Aorta (tissue), 5 donors: ENCODE measurements around the gene PARP8. TPM values are rescaled to one million over a fixed set of nuclear protein-coding genes. Genes with fewer than 3 reads are reported as not detected.
A peak's percentile ranks its signal among the peaks of the same experiment; 100 is the strongest.
"Not testable (repeated sequence)": the region's sequence is repeated elsewhere in the genome, so short reads cannot be mapped to it uniquely, and the experiment has no call there.

Source experiments
- ATAC-seq: fragments of 200-7000 bp; cut with Tn5 transposase; one replicate; pipeline ENCODE4 v1.9.1; 2022; ENCODE audit warnings: moderate library complexity; ENCODE audit not compliant: low FRiP score
- DNase-seq, 2 donors: peaks; one replicate each; pipeline ENCODE4 v3.0.0-alpha.2; 2020
- H3K27ac ChIP-seq, 2 donors: one replicate each; pipeline ENCODE4 v1.5.1; 2013; ENCODE audit warnings: low read length in 2 of 2, mild to moderate bottlenecking in 2 of 2, moderate library complexity in 2 of 2, control low read depth in 1 of 2, inconsistent platforms in 1 of 2, low read depth in 1 of 2
- H3K27me3 ChIP-seq, 2 donors: one replicate each; pipeline ENCODE4 v1.6.1; 2013; ENCODE audit warnings: control low read depth in 1 of 2, low read length in 1 of 2, mild to moderate bottlenecking in 1 of 2, moderate library complexity in 1 of 2; ENCODE audit not compliant: insufficient read depth in 2 of 2, control insufficient read depth in 1 of 2
- H3K36me3 ChIP-seq, 2 donors: one replicate each; pipeline ENCODE4 v1.6.1; 2013; ENCODE audit warnings: control low read depth in 1 of 2, low read length in 1 of 2, mild to moderate bottlenecking in 1 of 2; ENCODE audit not compliant: insufficient read depth in 2 of 2, control insufficient read depth in 1 of 2
- H3K4me1 ChIP-seq, 2 donors: one replicate each; pipeline ENCODE4 v1.6.1; 2013; ENCODE audit warnings: low read length in 2 of 2, control low read depth in 1 of 2, mild to moderate bottlenecking in 1 of 2, moderate library complexity in 1 of 2; ENCODE audit not compliant: insufficient read depth in 2 of 2, control insufficient read depth in 1 of 2
- H3K4me3 ChIP-seq, 2 donors: one replicate each; pipeline ENCODE4 v1.5.1; 2013; ENCODE audit warnings: low read length in 2 of 2, control low read depth in 1 of 2, mild to moderate bottlenecking in 1 of 2
- H3K9me3 ChIP-seq: one replicate; pipeline ENCODE4 v1.6.1; 2013; ENCODE audit warnings: mild to moderate bottlenecking, low read length; ENCODE audit not compliant: control insufficient read depth
- WGBS, 2 donors: extraction: QIAGEN DNeasy Blood & Tissue Kit; methylation state at CpG; one replicate each; pipeline ENCODE4 v1.1.7; 2013; 5-methylcytosine and 5-hydroxymethylcytosine counted together
- intact Hi-C, 2 donors: fragments of 100-400 bp; cut with DNase I; formaldehyde crosslinking; loops; one replicate each; pipeline versions ENCODE4 v1.14.2 to v1.15.0; 2022
- polyA plus RNA-seq, 2 donors: library from polyadenylated mRNA; stranded (reverse); fragments of 200-250 nt; gene quantifications; one replicate each; pipeline ENCODE4 v1.2.3, GENCODE V29; 2013
- total RNA-seq, 2 donors: library from RNA; stranded (reverse); fragmentation: NEBNext Ultra II Directional; extraction: Animal tissue kit (Norgen Biotek cat#: 25700); gene quantifications; one replicate each; pipeline ENCODE4 v1.2.1, GENCODE V29; 2021
- donor health status: healthy with polysubstance abuse.
- donor health status: Bipolar disorder and iron deficiency.
- donor health status: DM: no; HTN: no; CAD: no.
- donor health status: DM: no; HTN: no; CAD: no.
- donor health status: DM: yes; HTN: yes; CAD: no.

The PARP8 gene
- total and polyA plus RNA-seq, 4 donors: 5.3 to 47.6 (median 19.5) TPM

GRCh38 chr5:50655067-50655809 lies 11.2 kb upstream of the PARP8 start:
- Histone ChIP-seq H3K36me3 (no peaks in the 10 kb centered on the region), H3K4me1 (no peaks in the 10 kb centered on the region), H3K27ac (no peak overlapping the region), H3K27me3 (no peaks in the 10 kb centered on the region), H3K4me3 (no peak overlapping the region), H3K9me3 (no peaks in the 10 kb centered on the region)
- DNase-seq (no peak), ATAC-seq (no peak)
- 49 to 51% methylated on average over 3 of the region's 3 CpGs for WGBS, 2 donors
- intact Hi-C loops: no loop called here

DNA sequence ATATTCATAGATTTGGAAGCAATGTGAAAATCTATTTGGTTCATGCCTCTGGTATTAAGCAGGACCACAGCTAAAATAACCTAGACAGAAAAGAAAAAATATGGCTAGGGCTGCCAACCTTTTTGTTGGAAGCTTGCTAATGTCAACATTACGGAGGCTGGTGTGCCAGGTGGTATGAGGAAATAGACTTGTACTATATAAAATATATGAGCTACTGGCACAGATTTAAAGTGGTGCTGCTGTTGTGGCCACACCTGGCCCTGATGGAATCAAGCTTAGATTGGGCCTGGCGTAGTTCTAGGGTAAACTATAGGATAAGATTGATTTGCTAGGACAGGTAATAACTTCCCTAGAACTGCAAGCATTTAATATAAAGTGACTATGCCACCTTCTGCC lies 10.6 kb upstream of the PARP8 start:
- no peaks in the 10 kb centered on the region for H3K4me1 ChIP-seq
- DNase-seq (no peak), ATAC-seq (no peak)
- H3K36me3 ChIP-seq: no peaks in the 10 kb centered on the region
- no peak overlapping the region for H3K4me3 ChIP-seq
- no peak overlapping the region for H3K27ac ChIP-seq
- no peaks in the 10 kb centered on the region for H3K27me3 ChIP-seq
- intact Hi-C loops: no loop called here
- 48 to 49% methylated on average over 2 of the region's 2 CpGs for WGBS, 2 donors
- H3K9me3 ChIP-seq: no peaks in the 10 kb centered on the region

DNA sequence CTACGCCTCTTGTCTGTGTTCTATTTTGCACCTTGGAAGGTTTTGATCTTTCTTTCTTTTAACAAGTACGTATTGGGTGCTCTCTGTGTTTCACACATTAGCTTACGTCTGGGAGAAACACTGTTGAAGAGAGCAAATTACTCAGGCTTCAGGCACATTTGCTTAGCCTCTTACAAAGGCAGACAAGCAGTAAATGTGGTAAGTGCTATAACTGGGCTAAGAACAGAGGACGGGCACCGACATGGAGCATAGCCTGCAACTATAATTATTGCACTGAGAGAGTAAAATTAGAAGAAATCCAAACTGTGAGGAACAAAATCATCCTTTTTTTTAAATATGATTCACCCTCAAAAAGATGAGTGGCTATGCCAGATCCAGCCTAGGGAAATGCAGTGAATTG lies 9.4 kb upstream of the PARP8 start:
- ATAC-seq: no peak
- intact Hi-C loops: no loop called here

GRCh38 chr5:50658246-50658645 lies 8.2 kb upstream of the PARP8 start:
- intact Hi-C loops: no loop called here
- ATAC-seq (no peak), DNase-seq (no peak)
- Histone ChIP-seq H3K27me3 (no peaks in the 10 kb centered on the region), H3K9me3 (no peaks in the 10 kb centered on the region), H3K36me3 (no peaks in the 10 kb centered on the region), H3K27ac (no peak overlapping the region), H3K4me1 (no peaks in the 10 kb centered on the region), H3K4me3 (no peak overlapping the region)
- 90 to 94% methylated on average over 1 of the region's 1 CpG for WGBS, 2 donors

More for the DNA sequence above, 9.4 kb upstream of the PARP8 start:
- H3K9me3 ChIP-seq: no peaks in the 10 kb centered on the region
- no peaks in the 10 kb centered on the region for H3K27me3 ChIP-seq
- H3K36me3 ChIP-seq: no peaks in the 10 kb centered on the region
- 54 to 77% methylated on average over 5 of the region's 5 CpGs for WGBS, 2 donors
- DNase-seq: no peak
- H3K4me3 ChIP-seq: no peak overlapping the region
- no peaks in the 10 kb centered on the region for H3K4me1 ChIP-seq
- no peak overlapping the region for H3K27ac ChIP-seq

GRCh38 chr5:50663636-50664035 lies 2.8 kb upstream of the PARP8 start:
- intact Hi-C loops: loop anchor here in 1 of 2 donors (10.0 kb wide), 1 partner anchor 81 kb away; no protein-coding TSS in a partner anchor
- Histone ChIP-seq H3K27ac (no peak overlapping the region), H3K27me3 (no peaks in the 10 kb centered on the region), H3K4me3 (no peak overlapping the region), H3K36me3 (no peaks in the 10 kb centered on the region), H3K4me1 (no peaks in the 10 kb centered on the region), H3K9me3 (no peaks in the 10 kb centered on the region)
- no peak for ATAC-seq
- peak in 1 of 2 donors; percentile 74 for DNase-seq
- WGBS, 2 donors: 69 to 76% methylated on average over 4 of the region's 4 CpGs

DNA sequence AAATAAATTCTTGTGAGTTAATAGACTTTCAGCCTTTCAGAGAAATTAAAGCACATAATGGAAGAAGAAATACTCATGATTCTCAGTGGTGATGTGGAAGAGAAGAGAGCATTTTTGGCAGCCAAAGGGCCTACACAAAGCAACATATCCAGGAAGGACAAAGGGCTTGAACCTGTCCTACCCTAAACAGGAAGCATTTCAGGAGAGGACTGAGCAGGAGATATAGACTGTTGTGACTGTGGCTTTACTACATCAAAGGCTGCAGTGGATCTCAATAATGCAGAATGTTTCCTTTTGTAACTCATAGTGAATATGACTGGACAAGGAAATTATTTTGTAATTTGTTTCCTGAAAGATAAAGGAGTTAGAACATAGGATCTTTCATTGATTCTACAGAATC lies 1.3 kb upstream of the PARP8 start:
- no peaks in the 10 kb centered on the region for H3K4me1 ChIP-seq
- no peaks in the 10 kb centered on the region for H3K27me3 ChIP-seq
- intact Hi-C loops: loop anchor here (5.0 to 10.0 kb wide), 2 partner anchors 80 to 82 kb away; no protein-coding TSS in a partner anchor
- H3K4me3 ChIP-seq: no peak overlapping the region
- H3K9me3 ChIP-seq: no peaks in the 10 kb centered on the region
- DNase-seq (no peak), ATAC-seq (no peak)
- no peak overlapping the region for H3K27ac ChIP-seq
- H3K36me3 ChIP-seq: no peaks in the 10 kb centered on the region

- ATAC-seq, H3K9me3 ChIP-seq, H3K4me1 ChIP-seq, H3K27me3 ChIP-seq, H3K36me3 ChIP-seq: not testable (repeated sequence)
- DNase-seq: peak in 1 of 2 donors; percentile 53
- intact Hi-C loops: loop anchor here (5.0 to 10.0 kb wide), 2 partner anchors 79 to 82 kb away; no protein-coding TSS in a partner anchor
- peak overlapping the region in 1 of 2 donors; percentile 42 for H3K27ac ChIP-seq
- WGBS, 2 donors: 47 to 50% methylated on average over 8 of the region's 8 CpGs
- peak overlapping the region; percentile 40 to 75 for H3K4me3 ChIP-seq
Measured at GRCh38 chr5:50665761-50666202, 655 bp upstream of the PARP8 start.

DNA sequence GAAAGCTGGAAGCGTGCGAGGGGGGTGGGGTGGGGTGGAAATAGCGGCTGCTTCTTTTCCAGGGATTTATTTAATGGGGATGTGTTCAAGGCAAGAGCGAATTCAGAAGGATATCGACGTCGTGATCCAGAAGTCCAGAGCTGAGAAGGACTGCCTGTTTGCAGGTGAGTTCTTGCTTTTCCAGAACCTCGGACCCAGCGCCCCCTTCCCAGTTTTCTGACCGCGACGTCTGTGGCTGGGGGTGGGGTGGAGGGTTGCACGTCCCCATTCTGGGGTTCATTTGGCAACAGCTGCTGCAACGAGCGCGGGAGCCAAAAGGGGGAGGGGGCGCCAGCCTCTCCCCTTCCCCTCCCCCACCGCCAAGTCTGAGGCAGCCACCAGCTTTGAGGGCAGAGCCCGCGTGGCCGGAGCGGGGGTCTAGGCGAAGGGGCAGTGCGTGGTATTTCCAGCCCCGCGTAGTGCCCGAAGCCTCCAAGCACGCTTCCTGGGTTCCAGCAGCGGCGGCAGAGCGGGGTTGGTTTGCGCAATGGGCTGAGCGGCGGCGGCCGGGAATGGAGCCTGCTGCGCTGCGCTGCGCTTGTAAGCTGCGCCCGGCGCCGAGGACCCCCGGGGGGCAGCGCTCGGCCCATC lies 701 bp downstream of the PARP8 start:
- 0% methylated on average over 38 to 46 of the region's 46 CpGs for whole genome bisulfite sequencing, 2 donors

More for the DNA sequence above, 701 bp downstream of the PARP8 start:
- intact Hi-C loops: loop anchor here (5.0 to 10.0 kb wide), 2 partner anchors 78 to 80 kb away; no protein-coding TSS in a partner anchor
- ATAC-seq (peak; percentile 60), DNase-seq (peak; percentile 80 to 89)
- Histone ChIP-seq H3K36me3 (no peaks in the 10 kb centered on the region), H3K4me3 (peak overlapping the region; percentile 40 to 75), H3K27ac (peak overlapping the region; percentile 1 to 78), H3K9me3 (no peaks in the 10 kb centered on the region), H3K4me1 (no peaks in the 10 kb centered on the region), H3K27me3 (no peaks in the 10 kb centered on the region)
